Stimulated activated CD4-positive, alpha-beta T cell treated with anti-CD3 and anti-CD28 coated beads, Interleukin-4, amount 100 ng/mL, for 48 hours (primary cell): ENCODE measurements around the gene ZNF724.

ENCODE experiments used
- DNase-seq, 2 donors: peaks; one replicate each; pipeline ENCODE4 v3.0.0-alpha.2; 2020; ENCODE audit warnings: low read depth in 2 of 2

ZNF724 gene

DNA sequence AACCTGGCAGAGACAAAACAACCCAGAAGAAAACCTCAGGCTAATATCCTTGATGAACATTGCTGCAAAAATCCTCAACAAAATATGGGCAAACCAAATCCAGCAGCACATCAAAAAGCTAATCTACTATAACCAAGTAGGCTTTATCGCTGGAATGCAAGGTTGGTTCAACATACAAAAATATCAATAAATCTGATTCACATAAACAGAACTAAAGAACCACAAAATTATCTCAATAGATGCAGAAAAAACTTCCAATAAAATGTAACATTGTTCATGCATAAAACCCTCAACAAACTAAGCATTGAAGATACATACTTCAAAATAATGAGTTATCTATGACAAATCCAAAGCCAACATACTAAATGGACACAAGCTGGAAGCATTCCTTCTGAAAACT is 8.8 kb downstream of the ZNF724 start:
- no peak for DNase-seq

DNA sequence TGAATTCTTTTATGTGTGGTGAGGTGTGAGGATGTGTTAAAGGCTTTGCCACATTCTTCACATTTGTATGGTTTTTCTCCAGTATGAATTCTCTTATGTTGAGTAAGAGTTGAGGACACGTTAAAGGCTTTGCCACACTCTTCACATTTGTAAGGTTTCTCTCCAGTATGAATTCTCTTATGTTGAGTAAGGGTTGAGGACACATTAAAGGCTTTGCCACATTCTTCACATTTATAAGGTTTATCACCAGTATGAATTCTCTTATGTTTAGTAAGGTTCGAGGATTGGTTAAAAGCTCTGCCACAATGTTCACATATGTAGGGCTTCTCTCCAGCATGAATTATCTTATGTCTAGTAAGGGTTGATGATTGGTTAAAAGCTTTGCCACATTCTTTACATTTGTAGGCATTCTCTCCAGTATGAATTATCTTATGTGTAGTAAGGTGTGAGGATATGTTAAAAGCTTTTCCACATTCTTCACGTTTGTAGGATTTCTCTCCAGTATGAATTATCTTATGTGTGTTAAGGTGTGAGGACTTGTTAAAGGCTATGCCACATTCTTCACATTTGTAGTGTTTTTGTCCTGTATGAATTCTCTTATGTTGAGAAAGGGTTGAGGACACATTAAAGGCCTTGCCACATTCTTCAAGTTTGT is 27.1 kb downstream of the ZNF724 start:
- DNase-seq: no peak

DNA sequence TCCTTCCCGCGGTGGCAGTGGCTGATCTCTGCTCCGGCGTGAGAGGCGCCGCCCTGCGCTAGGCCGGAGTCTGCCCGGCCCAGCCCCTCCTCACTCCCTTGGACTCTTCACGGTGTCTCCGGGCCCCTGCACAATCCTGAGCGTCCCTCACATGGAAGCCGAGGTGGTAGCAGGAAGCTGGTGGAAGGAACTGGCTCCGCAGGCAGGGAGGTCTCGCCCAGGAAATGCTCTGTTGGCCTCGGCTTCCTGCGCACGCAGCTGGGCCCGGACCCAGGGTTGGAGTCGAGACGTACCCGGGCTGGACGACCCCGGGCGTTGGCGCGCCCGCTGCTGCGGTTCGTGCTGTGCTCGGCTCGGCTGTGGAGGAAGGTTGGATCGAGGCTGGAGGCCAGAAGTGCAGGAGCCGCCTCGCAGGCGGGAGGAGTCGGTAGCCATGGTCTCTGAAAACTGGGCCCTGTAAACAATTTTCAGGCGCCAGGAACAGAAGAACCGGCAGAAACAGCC is 46.3 kb downstream of the ZNF724 start:
- no peak for DNase-seq

DNA sequence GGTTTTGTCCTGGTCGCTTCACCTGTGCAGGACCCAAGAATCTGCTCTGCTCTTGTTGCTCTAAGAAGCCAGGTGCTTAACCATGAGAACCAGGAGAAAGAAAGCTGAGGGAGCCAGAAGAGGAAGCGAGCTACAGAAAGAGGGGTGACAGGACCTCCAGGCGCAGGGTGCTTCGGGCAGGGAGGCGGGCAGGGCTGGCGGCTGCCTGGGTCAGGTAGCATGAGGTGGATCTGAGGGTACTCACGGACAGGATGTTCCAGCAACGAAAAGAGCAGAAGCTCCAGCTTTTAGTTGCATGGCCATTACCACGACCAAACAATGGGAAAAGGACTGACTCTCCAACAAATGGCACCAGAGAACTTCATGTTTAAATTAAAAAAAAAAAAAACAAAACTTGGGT is 59.9 kb downstream of the ZNF724 start:
- DNase-seq: no peak

DNA sequence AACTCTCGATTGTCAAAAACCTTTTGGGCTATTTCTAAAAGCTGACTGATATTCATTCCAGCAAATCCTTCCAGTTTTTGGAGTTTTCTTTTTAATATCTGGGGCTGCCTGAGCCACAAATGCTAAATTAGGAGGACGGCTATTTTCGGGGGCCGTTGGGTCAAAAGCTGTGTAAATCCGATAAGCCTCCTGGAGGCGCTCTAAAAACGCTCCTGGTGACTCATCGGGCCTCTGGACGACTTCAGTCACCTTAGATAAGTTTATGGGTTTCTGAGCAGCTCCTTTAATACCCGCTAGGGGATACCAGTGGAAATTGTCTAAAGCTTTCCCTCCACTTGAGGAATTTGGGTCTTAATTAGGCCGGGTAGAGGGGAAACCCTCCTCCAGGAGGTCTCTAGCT is 66.9 kb downstream of the ZNF724 start:
- no peak for DNase-seq
